Measurements from ENCODE around the gene HOXC4. TPM values are rescaled to one million over a fixed set of nuclear protein-coding genes. Genes with fewer than 3 reads are reported as not detected.
A peak's percentile ranks its signal among the peaks of the same experiment; 100 is the strongest.

Gene HOXC4
- total and polyA plus RNA-seq, 2 donors (not counting 3 experiments of a cell fraction or from before 2014, with no cell fraction given), result 0.06 to 0.58 TPM

DNA sequence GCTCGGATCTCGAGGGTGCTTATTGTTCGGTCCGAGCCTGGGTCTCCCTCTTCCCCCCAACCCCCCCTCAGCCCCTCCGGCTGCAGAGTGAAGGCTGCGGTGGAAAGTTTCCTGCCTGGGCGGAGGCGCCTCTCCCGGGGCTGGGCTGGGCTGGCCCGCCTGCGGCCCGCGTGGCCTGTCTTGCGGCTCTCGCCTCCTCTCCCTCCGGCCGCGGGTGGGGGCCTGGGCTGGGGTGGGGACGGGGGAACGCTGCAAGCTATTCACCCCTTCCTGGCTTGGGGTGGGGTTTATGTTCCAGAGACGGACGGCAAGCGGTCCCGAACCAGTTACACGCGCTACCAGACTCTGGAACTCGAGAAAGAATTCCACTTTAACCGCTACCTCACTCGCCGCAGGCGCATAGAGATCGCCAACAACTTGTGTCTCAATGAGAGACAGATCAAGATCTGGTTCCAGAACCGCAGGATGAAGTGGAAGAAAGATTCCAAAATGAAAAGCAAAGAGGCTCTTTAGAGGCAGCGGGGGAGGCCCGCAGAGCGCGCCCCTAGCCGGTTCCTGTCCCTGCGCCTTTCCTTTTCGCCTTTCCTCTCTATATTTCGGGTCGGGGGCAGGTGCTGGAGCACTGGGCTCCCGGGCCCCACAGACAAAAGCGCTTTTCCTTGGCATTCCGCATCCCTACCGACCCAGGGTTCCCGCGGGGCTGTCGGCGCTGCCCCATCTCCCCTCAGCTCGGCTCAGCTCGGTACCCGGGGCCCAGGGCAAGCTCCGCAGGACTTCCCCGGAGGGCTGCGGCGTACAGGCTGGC is 19.5 kb upstream of the HOXC4 start:
- DNase-seq (ENCODE audit: low read depth, low spot score) (no peak), FAIRE-seq (no peak)
- Histone ChIP-seq H3K4me2 (ENCODE audit: insufficient read depth, low read length) (no peak overlapping the region), H3K79me2 (ENCODE audit: control insufficient read depth, insufficient read depth, low read length) (no peaks in the 10 kb centered on the region), H3K9me3 (replicated peaks; ENCODE audit: control insufficient read depth, insufficient read depth, low read length) (no peaks in the 10 kb centered on the region), H3K27ac (ENCODE audit: insufficient read depth, low read depth, low read length) (no peak overlapping the region), H3K9ac (replicated peaks; ENCODE audit: extremely low read depth, insufficient read depth, low read length) (no peak overlapping the region), H4K20me1 (replicated peaks; ENCODE audit: control insufficient read depth, extremely low read depth, insufficient read depth, low read length) (no peaks in the 10 kb centered on the region), H3K36me3 (ENCODE audit: control insufficient read depth in 2 of 2, extremely low read depth in 1 of 2, insufficient read depth in 2 of 2, low read length in 2 of 2) (no peaks in the 10 kb centered on the region), H3K4me3 (replicated peaks in 1 of 3; ENCODE audit: insufficient read depth in 1 of 3, low read depth in 1 of 3, low read length in 3 of 3) (no peak overlapping the region), H3K9me1 (replicated peaks; ENCODE audit: control insufficient read depth, extremely low read depth, insufficient read depth, low read length) (no peaks in the 10 kb centered on the region), H2AFZ (ENCODE audit: low read depth, low read length) (no peak overlapping the region), H3K27me3 (ENCODE audit: control insufficient read depth in 2 of 2, insufficient read depth in 2 of 2, low read length in 2 of 2) (peaks cover 83 to 88% of the 10 kb centered on the region in 2 experiments), H3K4me1 (ENCODE audit: control insufficient read depth, extremely low read depth, insufficient read depth, low read length) (no peaks in the 10 kb centered on the region)
- CTCF ChIA-PET, result interaction anchor here (1.2 to 4.7 kb wide), 4 partner anchors 11 to 167 kb away, joined by 6 to 91 read pairs (median 35); no protein-coding TSS in a partner anchor
- peak; percentile 85 for TF ChIP-seq EZH2 (IDR thresholded peaks at IDR 0.05; ENCODE audit: borderline replicate concordance, low read depth, low read length, severe bottlenecking)
- TF ChIP-seq, protein P1, sequence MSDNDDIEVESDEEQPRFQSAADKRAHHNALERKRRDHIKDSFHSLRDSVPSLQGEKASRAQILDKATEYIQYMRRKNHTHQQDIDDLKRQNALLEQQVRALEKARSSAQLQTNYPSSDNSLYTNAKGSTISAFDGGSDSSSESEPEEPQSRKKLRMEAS (IDR thresholded peaks at IDR 0.05; ENCODE audit: insufficient read depth, insufficient read length), result no peak
- BruUV-seq (replicated peaks), result no TSS peak
- POLR2A ChIA-PET, result no interaction called here
- dilution Hi-C loops (cut with MboI; ENCODE audit: extremely low pct_ligation_motif_present, low sequenced_read_pairs), result no loop called here
- intact Hi-C loops (cut with micrococcal nuclease), result no loop called here

DNA sequence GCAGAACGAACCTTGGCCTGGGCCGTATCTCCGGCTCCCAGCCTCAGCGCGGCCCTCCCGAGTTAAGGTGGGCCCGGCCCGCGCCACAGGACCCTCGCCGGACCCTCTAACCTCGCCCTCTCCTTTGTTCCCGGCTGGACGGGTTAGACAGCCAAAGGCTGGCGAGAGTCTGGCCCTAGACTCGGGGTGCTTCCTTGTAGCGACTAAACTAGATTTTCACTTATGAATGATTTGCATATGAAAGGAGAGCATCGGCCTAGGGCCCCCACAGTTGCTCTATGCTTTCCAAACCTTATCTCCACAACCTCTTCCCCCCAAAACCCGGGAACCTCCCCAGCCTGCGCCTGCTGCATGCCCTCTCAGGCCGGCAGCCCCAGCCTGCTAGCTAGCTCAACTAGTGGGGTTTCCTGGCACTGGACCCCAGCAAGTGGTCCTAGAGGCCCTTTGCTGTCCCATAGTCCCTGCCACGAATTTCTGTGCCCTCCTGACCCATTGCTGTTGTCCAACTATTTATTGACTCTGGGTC is 18.8 kb upstream of the HOXC4 start:
- H4K20me1 ChIP-seq (replicated peaks; ENCODE audit: control insufficient read depth, extremely low read depth, insufficient read depth, low read length), result no peaks in the 10 kb centered on the region
- TF ChIP-seq FOS (IDR thresholded peaks at IDR 0.05; ENCODE audit: borderline replicate concordance, insufficient read depth, low read length) (no peak), EZH2 (IDR thresholded peaks at IDR 0.05; ENCODE audit: borderline replicate concordance, low read depth, low read length, severe bottlenecking) (peak; percentile 38)
- H3K4me1 ChIP-seq (ENCODE audit: control insufficient read depth, extremely low read depth, insufficient read depth, low read length), result no peaks in the 10 kb centered on the region
- intact Hi-C loops (cut with micrococcal nuclease), result no loop called here
- H3K9ac ChIP-seq (replicated peaks; ENCODE audit: extremely low read depth, insufficient read depth, low read length), result no peak overlapping the region
- no peak overlapping the region for H3K4me3 ChIP-seq (replicated peaks in 1 of 3; ENCODE audit: insufficient read depth in 1 of 3, low read depth in 1 of 3, low read length in 3 of 3)
- no peak overlapping the region for H2AFZ ChIP-seq (ENCODE audit: low read depth, low read length)
- no peaks in the 10 kb centered on the region for H3K9me1 ChIP-seq (replicated peaks; ENCODE audit: control insufficient read depth, extremely low read depth, insufficient read depth, low read length)
- ChIA-PET CTCF (interaction anchor here (0.9 to 1.2 kb wide), 3 partner anchors 11 to 157 kb away, joined by 3 to 6 read pairs (median 5); no protein-coding TSS in a partner anchor), POLR2A (no interaction called here)
- no peak for DNase-seq (ENCODE audit: low read depth, low spot score)
- no peak overlapping the region for H3K4me2 ChIP-seq (ENCODE audit: insufficient read depth, low read length)
- H3K27me3 ChIP-seq (ENCODE audit: control insufficient read depth in 2 of 2, insufficient read depth in 2 of 2, low read length in 2 of 2), result peaks cover 84 to 88% of the 10 kb centered on the region in 2 experiments
- H3K27ac ChIP-seq (ENCODE audit: insufficient read depth, low read depth, low read length), result no peak overlapping the region
- dilution Hi-C loops (cut with MboI; ENCODE audit: extremely low pct_ligation_motif_present, low sequenced_read_pairs), result no loop called here
- H3K36me3 ChIP-seq (ENCODE audit: control insufficient read depth in 2 of 2, extremely low read depth in 1 of 2, insufficient read depth in 2 of 2, low read length in 2 of 2), result no peaks in the 10 kb centered on the region
- no peak for FAIRE-seq
- no peaks in the 10 kb centered on the region for H3K9me3 ChIP-seq (replicated peaks; ENCODE audit: control insufficient read depth, insufficient read depth, low read length)
- no TSS peak for BruUV-seq (replicated peaks)
- no peaks in the 10 kb centered on the region for H3K79me2 ChIP-seq (ENCODE audit: control insufficient read depth, insufficient read depth, low read length)
